Embryonic facial prominence (tissue), 1 donor: ENCODE measurements around the gene TRIP13.
"Not testable (repeated sequence)": the region's sequence is repeated elsewhere in the genome, so short reads cannot be mapped to it uniquely, and the experiment has no call there.

Source experiments
- DNase-seq: peaks from one replicate; pipeline ENCODE4 v3.0.0-alpha.2; 2016; ENCODE audit errors: extremely low spot score

The TRIP13 gene

GRCh38 chr5:936149-937144 lies 43.8 kb downstream of the TRIP13 start:
- no peak for DNase-seq

DNA sequence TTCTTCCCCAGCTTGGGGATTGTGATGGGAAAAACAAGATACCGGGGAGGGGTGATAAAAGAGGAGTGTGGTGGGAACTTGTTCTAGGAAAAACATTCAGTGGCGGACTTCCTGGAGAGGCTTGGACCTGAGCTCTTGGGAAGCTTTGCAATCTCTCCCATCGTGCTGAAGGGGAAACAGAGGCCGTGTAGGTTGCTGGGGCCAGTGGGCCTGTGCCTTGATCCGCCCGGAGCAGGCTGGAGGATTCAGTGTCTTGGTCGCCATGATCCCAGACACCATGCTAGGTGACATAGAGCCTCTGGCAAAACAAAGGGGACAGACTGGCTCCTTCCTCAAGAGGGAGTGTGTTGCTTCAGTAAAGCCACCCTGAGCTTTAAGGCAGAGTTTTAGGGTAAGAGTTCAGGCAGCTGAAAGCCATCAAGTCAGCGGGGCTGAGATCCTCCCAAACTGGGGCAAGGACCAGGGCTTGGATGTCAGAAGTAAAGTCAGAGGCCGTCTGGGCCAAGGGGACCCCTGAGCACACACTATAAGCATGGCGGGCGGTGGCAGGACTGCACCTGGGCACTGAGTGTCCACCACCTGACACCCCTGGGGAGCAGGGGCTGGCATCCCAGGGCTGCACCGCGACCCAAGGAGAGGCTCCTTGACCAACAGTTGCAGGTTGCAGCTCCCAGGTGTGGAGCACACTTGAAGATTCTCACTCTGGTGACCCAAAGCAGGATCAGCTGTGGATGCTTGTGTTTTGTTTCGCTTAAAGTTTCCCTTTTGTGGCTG lies 44.7 kb downstream of the TRIP13 start:
- DNase-seq = no peak

DNA sequence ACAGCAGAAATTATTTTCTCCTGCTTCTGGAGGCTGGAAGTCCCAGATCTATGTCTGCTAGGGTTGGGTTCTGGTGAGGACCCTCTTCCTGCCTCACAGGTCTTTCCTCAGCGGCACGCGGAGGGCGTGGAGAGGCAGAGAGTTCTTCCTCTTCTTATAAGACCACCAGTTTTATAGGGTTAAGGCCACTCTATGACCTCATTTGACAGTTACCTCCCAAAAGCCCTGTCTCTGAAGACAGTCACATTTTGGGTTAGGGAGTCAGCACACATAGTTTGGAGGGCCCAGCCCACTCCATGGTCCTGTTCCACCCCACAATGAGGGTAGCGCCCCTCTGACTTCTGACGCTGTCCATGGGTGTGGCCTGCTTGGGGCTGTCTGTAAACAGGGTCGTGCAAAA lies 46.7 kb downstream of the TRIP13 start:
- no peak for DNase-seq

GRCh38 chr5:940741-941140 lies 48.1 kb downstream of the TRIP13 start:
- not testable (repeated sequence) for DNase-seq

- no peak for DNase-seq
Observed at GRCh38 chr5:943201-943917, 50.7 kb downstream of the TRIP13 start.

GRCh38 chr5:943918-944620 lies 51.4 kb downstream of the TRIP13 start:
- DNase-seq = no peak

- no peak for DNase-seq
Observed at GRCh38 chr5:944621-944927, 51.9 kb downstream of the TRIP13 start.

DNA sequence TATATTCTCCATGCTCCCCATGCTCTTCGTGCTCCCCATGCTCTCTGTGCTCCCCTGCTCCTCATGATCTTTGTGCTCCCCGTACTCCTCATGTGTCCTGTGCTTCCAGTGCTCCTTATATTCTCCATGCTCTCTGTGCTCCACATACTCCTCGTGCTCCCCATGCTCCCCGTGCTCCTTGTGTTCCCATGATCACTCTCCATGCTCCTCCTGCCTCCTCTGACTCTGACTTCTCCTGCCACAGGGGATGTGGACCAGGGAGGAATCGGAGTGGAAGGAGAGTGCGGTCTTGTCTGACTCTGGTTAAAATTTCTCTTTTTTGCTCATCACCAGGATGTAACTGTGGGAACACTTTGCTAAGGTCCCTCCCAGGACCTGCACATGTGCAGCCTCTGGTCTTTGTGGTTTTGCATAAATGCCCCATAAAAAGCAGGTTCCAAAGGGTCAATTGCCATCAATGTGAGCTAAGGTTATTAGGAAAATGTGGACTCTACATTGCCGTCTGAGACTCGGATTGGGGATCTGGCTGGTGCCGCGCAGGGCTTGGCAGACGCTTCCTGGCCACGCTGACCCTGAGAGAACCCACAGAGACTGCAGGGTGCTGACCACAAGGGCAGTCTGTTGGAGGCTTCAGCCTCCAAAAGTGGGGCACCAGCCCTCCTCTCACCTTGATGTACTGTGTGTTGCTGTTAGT lies 52.5 kb downstream of the TRIP13 start:
- DNase-seq = no peak

DNA sequence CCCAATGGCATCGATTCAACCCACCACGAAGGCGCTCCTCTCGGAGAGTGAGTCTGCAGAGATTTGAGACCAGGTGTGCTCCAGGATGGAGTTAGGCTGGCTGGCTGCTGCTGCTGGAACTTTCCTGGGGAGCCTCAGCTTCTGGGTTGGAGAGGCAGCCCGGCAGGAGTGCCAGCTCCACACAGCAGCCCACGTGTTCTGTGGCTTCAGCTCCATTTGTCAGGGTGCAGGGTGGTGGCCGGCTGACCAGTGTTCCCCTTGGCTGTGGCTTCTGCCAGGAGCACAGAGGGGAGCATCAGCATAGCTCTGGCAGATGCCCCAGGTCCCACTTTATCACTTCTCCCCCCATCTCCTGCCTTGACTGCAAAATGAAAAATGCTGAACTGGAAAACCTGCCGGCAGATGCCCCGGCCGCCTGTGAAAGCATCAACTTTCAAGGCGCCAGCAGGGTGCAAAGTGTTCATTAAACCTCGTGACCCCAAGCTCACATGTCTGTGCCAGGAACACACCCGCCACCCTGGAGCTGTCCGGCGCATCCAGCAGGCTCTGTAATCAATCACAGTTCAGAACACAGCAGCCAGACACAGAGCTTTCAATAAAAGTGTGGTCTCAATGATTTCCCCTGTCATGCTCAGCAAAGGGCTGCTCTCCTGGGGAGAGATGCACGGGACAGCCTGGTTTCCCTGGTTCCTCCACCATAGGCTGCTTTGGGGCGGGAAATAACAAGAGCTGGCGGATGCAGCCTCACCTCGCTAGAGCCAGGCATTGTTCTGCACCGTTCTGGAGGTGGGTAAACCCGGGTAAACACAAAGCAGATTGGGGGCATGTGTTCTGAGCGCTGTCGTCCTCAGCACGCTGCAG lies 53.2 kb downstream of the TRIP13 start:
- no peak for DNase-seq

GRCh38 chr5:946720-947625 lies 54.3 kb downstream of the TRIP13 start:
- DNase-seq = no peak

DNA sequence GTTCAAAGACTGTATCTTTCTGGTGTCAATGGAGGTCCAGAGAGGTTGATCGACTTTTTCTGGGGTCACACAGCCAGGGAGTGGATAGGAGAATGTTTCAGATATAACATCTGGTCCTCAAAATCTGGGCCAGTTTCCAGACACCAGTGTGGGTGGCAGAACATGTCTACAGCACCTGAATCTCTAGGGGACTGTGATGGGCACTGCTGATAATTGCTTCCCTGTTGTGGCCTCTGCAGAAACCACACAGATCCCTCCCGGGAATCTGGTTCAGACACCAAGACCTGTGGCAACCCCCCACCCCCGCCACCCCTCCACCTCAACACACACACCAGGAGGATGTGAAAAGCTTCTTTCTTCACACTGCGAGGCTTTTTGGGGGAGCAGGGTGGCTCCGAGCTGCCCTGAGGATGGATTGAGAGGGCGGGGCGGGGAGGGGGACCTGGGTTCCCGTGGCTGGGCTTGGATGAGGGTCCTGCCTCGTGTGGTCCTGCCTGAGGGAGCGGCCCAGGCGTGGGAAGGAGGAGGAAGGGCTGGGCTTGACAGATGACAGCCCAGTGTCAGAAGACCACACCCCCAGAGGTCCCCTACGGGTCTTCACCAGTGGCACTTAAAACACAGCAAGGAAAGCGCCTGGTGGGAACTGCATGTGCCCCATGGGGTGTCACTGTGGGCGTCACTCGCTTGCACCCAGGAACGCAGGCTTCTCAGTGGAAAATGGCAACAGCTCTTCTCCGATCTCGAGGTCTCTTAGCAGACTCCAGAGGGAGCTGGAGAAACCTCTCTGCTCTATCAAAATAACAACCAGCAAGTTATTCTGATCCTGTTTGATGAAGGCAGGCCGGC lies 55.2 kb downstream of the TRIP13 start:
- no peak for DNase-seq

DNA sequence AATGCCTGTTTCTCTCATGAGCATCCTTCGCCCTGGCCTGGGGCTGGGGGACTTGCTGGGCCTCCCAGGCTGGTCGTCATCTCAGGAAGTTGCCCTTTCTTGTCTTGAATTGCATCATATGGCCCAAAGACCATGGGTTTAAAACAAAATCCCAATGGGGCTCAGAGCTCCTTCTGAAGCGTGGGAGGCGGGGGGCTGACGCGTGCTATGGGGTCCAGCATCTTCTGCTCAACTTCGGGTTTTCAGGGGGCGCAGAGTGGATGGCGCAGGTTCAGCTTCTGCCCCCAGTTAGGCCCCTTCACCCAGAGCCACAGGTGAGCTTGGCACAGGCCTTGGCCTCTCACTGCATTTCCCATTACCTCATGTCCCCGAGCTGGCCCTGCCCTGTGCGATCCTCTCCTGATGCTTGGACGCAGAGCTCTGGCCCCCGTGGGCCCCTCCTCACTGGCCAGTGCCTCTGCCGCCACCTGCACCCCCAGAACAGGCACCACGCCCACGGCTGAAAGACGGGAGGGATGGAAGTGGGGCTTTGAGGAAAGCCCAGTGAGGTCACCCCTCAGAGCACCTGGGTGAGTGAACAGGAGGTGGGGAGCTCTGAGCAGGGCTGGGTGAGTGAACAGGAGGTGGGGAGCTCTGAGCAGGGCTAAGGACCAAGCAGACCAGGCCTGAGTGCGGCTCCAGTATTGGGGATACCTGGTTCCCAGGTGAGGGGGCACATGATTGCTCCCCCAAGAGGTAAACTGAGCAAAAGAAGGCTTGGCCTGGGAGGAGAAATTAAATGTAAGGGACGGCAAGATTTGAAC lies 56.0 kb downstream of the TRIP13 start:
- no peak for DNase-seq

DNA sequence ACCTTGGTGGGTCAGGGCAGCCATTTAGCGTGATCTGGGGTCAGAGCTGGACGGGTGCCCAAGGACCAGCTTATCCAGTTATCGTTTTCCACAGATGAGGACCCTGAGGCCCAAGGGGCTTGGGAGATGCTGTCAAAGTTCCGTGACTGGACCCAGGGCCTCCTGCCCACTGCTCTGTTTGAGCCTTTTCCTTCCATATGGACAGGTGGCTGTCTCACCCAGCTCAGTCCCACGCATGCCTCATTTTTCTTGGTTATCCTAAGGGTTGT lies 56.5 kb downstream of the TRIP13 start:
- no peak for DNase-seq

GRCh38 chr5:949815-950560 lies 57.3 kb downstream of the TRIP13 start:
- no peak for DNase-seq

DNA sequence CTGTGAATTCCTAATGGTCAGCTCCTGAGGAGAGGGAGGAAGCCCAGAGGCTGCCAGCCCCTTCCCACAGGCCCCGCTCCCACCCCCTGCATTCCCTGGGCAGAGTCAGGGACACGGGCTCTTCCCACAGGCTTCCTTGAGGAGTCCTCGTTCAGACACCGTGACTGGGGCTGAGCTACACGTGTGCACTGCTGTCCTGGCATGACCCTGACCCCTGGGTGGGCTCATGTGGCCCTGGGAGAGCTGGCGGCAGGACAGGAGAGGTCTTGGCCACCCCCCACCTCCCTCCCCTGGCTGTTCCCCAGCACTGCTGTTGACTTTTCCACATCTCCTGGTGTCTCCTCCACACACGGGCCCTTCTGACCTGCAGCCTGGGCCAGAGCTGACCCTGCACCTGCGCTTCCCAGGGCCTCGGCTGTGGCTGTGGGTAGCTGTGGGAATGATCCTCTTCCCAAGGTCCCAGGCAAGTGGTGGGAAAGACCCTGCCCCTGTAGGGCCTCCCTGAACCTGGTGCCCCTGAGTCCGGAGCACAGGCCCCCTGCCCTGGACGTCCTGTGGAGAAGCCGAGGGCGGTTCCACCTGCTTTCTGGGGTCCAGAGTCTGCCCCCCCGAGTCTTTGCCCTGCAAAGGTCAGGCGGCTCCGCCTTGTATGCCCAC lies 59.4 kb downstream of the TRIP13 start:
- no peak for DNase-seq

- no peak for DNase-seq
Observed at GRCh38 chr5:952597-953271, 60.0 kb downstream of the TRIP13 start.
